BE2C (cell line): Measurements from ENCODE around the gene POFUT2.
A peak's percentile ranks its signal among the peaks of the same experiment; 100 is the strongest.

Experiments
- DNase-seq: peaks from one replicate; pipeline ENCODE4 v3.0.0-alpha.2; 2020
- H3K27me3 ChIP-seq: fragments of 250-450 bp; sonication (Bioruptor Pico); 2 replicates; pipeline ENCODE4 v1.5.1; 2020; ENCODE audit warnings: mild to moderate bottlenecking
- H3K36me3 ChIP-seq: fragments of 250-450 bp; sonication (Bioruptor Pico); 2 replicates; pipeline ENCODE4 v1.5.1; 2020; ENCODE audit warnings: mild to moderate bottlenecking
- H3K4me1 ChIP-seq: fragments of 250-450 bp; sonication (Bioruptor Pico); 2 replicates; pipeline ENCODE4 v1.5.1; 2020
- H3K4me3 ChIP-seq: 2 replicates; pipeline ENCODE4 v1.5.1; 2011; ENCODE audit warnings: low read depth, low read length
- H3K9me3 ChIP-seq: fragments of 250-450 bp; sonication (Bioruptor Pico); 2 replicates; pipeline ENCODE4 v1.5.1; 2020
- CTCF ChIP-seq: IDR thresholded peaks from 2 replicates; pipeline ENCODE4 v1.5.1; 2012; ENCODE audit warnings: mild to moderate bottlenecking, low read depth, low read length

Gene POFUT2

GRCh38 chr21:45259206-45259840 lies 28.4 kb downstream of the POFUT2 start:
- H3K4me1 ChIP-seq: no peaks in the 10 kb centered on the region; the same call in 1 of the 2 replicates
- peaks cover 10% of the 10 kb centered on the region for H3K36me3 ChIP-seq
- no peaks in the 10 kb centered on the region for H3K9me3 ChIP-seq
- H3K27me3 ChIP-seq: no peaks in the 10 kb centered on the region; the same call in 1 of the 2 replicates
- no peak for TF ChIP-seq CTCF
- H3K4me3 ChIP-seq: no peak overlapping the region
- DNase-seq: no peak

- no peak for TF ChIP-seq CTCF
- no peak overlapping the region for H3K4me3 ChIP-seq
- H3K9me3 ChIP-seq: no peaks in the 10 kb centered on the region
Observed at GRCh38 chr21:45258466-45258865, 29.2 kb downstream of the POFUT2 start.

GRCh38 chr21:45257673-45258341 lies 29.9 kb downstream of the POFUT2 start:
- no peak for TF ChIP-seq CTCF
- Histone ChIP-seq H3K9me3 (no peaks in the 10 kb centered on the region), H3K4me1 (no peaks in the 10 kb centered on the region; the same call in 1 of the 2 replicates), H3K27me3 (no peaks in the 10 kb centered on the region; the same call in 1 of the 2 replicates), H3K4me3 (no peak overlapping the region), H3K36me3 (no peaks in the 10 kb centered on the region; the same call in 1 of the 2 replicates)
- DNase-seq: no peak

More at GRCh38 chr21:45258466-45258865, 29.2 kb downstream of the POFUT2 start:
- Histone ChIP-seq H3K36me3 (peaks cover 1% of the 10 kb centered on the region), H3K4me1 (no peaks in the 10 kb centered on the region; the same call in 1 of the 2 replicates), H3K27me3 (no peaks in the 10 kb centered on the region; the same call in 1 of the 2 replicates)
- DNase-seq: no peak

GRCh38 chr21:45256912-45257672 lies 30.6 kb downstream of the POFUT2 start:
- no peak for TF ChIP-seq CTCF
- DNase-seq: peak; percentile 40
- H3K4me3 ChIP-seq: peak overlapping the region; percentile 14; the same call in 1 of the 2 replicates

GRCh38 chr21:45256021-45256911 lies 31.4 kb downstream of the POFUT2 start:
- H3K36me3 ChIP-seq: no peaks in the 10 kb centered on the region
- no peaks in the 10 kb centered on the region for H3K9me3 ChIP-seq
- peak overlapping the region; percentile 14; the same call in 1 of the 2 replicates for H3K4me3 ChIP-seq
- H3K4me1 ChIP-seq: no peaks in the 10 kb centered on the region; the same call in 1 of the 2 replicates
- no peak for TF ChIP-seq CTCF
- no peaks in the 10 kb centered on the region; the same call in 1 of the 2 replicates for H3K27me3 ChIP-seq
- peak; percentile 58 for DNase-seq

More at GRCh38 chr21:45256912-45257672, 30.6 kb downstream of the POFUT2 start:
- Histone ChIP-seq H3K4me1 (no peaks in the 10 kb centered on the region; the same call in 1 of the 2 replicates), H3K9me3 (no peaks in the 10 kb centered on the region), H3K27me3 (no peaks in the 10 kb centered on the region; the same call in 1 of the 2 replicates), H3K36me3 (no peaks in the 10 kb centered on the region; the same call in 1 of the 2 replicates)
